C4-2B (cell line): Measurements from ENCODE around the gene WHAMM.

ENCODE experiments used
- CTCF ChIP-seq: fragments of 450-650 bp; conservative IDR thresholded peaks from 2 replicates; pipeline ENCODE4 v1.5.1; 2017; ENCODE audit warnings: mild to moderate bottlenecking
- ZFX ChIP-seq: fragments of 450-650 bp; IDR thresholded peaks from 2 replicates; pipeline ENCODE4 v1.6.1; 2017

- TF ChIP-seq CTCF: no peak
- no peak for TF ChIP-seq ZFX
Measured at GRCh38 chr15:82851981-82852511, 42.6 kb downstream of the WHAMM start.
